Gastrocnemius medialis (tissue), 4 donors: ENCODE measurements around the gene TRIM46. TPM values are rescaled to one million over a fixed set of nuclear protein-coding genes. Genes with fewer than 3 reads are reported as not detected.

ENCODE experiments used
- ATAC-seq, 2 donors: fragments of 150-250 bp; one replicate each; pipeline ENCODE4 v1.9.1; 2016
- DNase-seq, 2 donors: peaks; one replicate each; pipeline ENCODE4 v3.0.0-alpha.2; 2019
- H3K27ac ChIP-seq, 4 donors: fragments of 200-600 bp; sonication (generic); 1 replicate in 1 of 4; 2 replicates in 3 of 4; pipeline ENCODE4 v1.5.1; 2016 to 2018; ENCODE audit warnings: mild to moderate bottlenecking in 2 of 4, moderate library complexity in 1 of 4
- H3K27me3 ChIP-seq, 3 donors: fragments of 200-600 bp; sonication (generic) in 2 of 3; 1 replicate in 1 of 3; 2 replicates in 2 of 3; pipeline versions ENCODE4 v1.5.1 to v1.6.0; 2016 to 2019; ENCODE audit warnings: mild to moderate bottlenecking in 1 of 3, moderate library complexity in 1 of 3
- H3K36me3 ChIP-seq, 2 donors: fragments of 200-600 bp; sonication (generic) in 1 of 2; one replicate each; pipeline ENCODE4 v1.5.1; 2017 to 2018
- H3K4me1 ChIP-seq, 2 donors: fragments of 200-600 bp; sonication (generic) in 1 of 2; one replicate each; pipeline ENCODE4 v1.5.1; 2016 to 2017; ENCODE audit warnings: mild to moderate bottlenecking in 2 of 2
- H3K4me3 ChIP-seq, 4 donors: fragments of 200-600 bp; sonication (generic) in 3 of 4; 1 replicate in 1 of 4; 2 replicates in 3 of 4; pipeline ENCODE4 v1.5.1; 2016 to 2019; ENCODE audit warnings: mild to moderate bottlenecking in 2 of 4
- H3K9me3 ChIP-seq, 3 donors: fragments of 200-600 bp; sonication (generic) in 2 of 3; 1 replicate in 1 of 3; 2 replicates in 2 of 3; pipeline ENCODE4 v1.5.1; 2016 to 2019
- CTCF ChIP-seq, 5 experiments: fragments of 450-650 bp in 3 of 5; fragments of 200-600 bp in 2 of 5; sonication (generic) in 2 of 5; IDR thresholded peaks in 4 of 5; conservative IDR thresholded peaks in 1 of 5; 1 replicate in 4 of 5; 2 replicates in 1 of 5; pipeline ENCODE4 v1.5.1; 2016 to 2019; ENCODE audit warnings: antibody characterized with exemption in 5 of 5, mild to moderate bottlenecking in 3 of 5, moderate library complexity in 3 of 5
- POLR2A ChIP-seq, 2 donors: fragments of 450-650 bp; IDR thresholded peaks; one replicate each; pipeline ENCODE4 v1.6.1; 2017; ENCODE audit warnings: antibody characterized with exemption in 2 of 2, mild to moderate bottlenecking in 2 of 2, moderate library complexity in 2 of 2
- in situ Hi-C, 4 donors: fragments of 200-750 bp; cut with MboI; loops; one replicate each; pipeline versions ENCODE4 v1.15.0 to v1.8.0; 2017; ENCODE audit warnings: low sequenced_read_pairs in 4 of 4
- intact Hi-C: fragments of 100-400 bp; cut with DNase I; formaldehyde crosslinking; loops from one replicate; pipeline ENCODE4 v1.15.1; 2023; ENCODE audit warnings: low total_unique reads
- total RNA-seq, 4 donors: library from RNA; depleted of rRNA; stranded (reverse); fragments of >200 nt; gene quantifications; one replicate each; pipeline versions ENCODE4 v1.1.0 to v1.2.3, GENCODE V29; 2016

TRIM46 gene
- total RNA-seq, 4 donors from 2014 or later: not detected

- Histone ChIP-seq H3K9me3 (no peaks in the 10 kb centered on the region), H3K4me1 (peaks cover 2 to 6% of the 10 kb centered on the region in 2 donors), H3K4me3 (no peak overlapping the region), H3K27me3 (peaks cover 15 to 20% (median 17%) of the 10 kb centered on the region in 3 donors), H3K27ac (no peak overlapping the region), H3K36me3 (no peaks in the 10 kb centered on the region)
- in situ Hi-C loops: no loop called here
- no peak for ATAC-seq
- no peak for DNase-seq
- TF ChIP-seq POLR2A (IDR thresholded peaks at IDR 0.05) (no peak), CTCF (IDR thresholded peaks at IDR 0.05 in 4 of 5, conservative IDR thresholded peaks at IDR 0.05 in 1 of 5) (no peak)
- intact Hi-C loops: no loop called here
Observed at GRCh38 chr1:155178441-155179111, 4.9 kb downstream of the TRIM46 start.

- in situ Hi-C loops (no loop called here), intact Hi-C loops (no loop called here)
- no peak overlapping the region for H3K4me3 ChIP-seq
- ATAC-seq (no peak), DNase-seq (no peak)
- no peaks in the 10 kb centered on the region for H3K36me3 ChIP-seq
- H3K27me3 ChIP-seq: peaks cover 7 to 12% (median 11%) of the 10 kb centered on the region in 3 donors
- H3K27ac ChIP-seq: no peak overlapping the region
- no peaks in the 10 kb centered on the region for H3K9me3 ChIP-seq
- H3K4me1 ChIP-seq: peaks cover 0 to under 1% of the 10 kb centered on the region in 2 donors
- TF ChIP-seq CTCF (IDR thresholded peaks at IDR 0.05 in 4 of 5, conservative IDR thresholded peaks at IDR 0.05 in 1 of 5) (no peak), POLR2A (IDR thresholded peaks at IDR 0.05) (no peak)
Observed at GRCh38 chr1:155179112-155180031, 5.7 kb downstream of the TRIM46 start.

GRCh38 chr1:155181371-155182051, 7.9 kb downstream of the TRIM46 start:
- H3K9me3 ChIP-seq: no peaks in the 10 kb centered on the region
- ATAC-seq: no peak
- H3K27ac ChIP-seq: no peak overlapping the region
- peaks cover 0 to 10% of the 10 kb centered on the region in 2 donors for H3K4me1 ChIP-seq
- TF ChIP-seq POLR2A (IDR thresholded peaks at IDR 0.05) (no peak), CTCF (IDR thresholded peaks at IDR 0.05 in 4 of 5, conservative IDR thresholded peaks at IDR 0.05 in 1 of 5) (no peak)
- H3K27me3 ChIP-seq: no peaks in the 10 kb centered on the region
- H3K4me3 ChIP-seq: no peak overlapping the region
- intact Hi-C loops (no loop called here), in situ Hi-C loops (no loop called here)
- no peaks in the 10 kb centered on the region for H3K36me3 ChIP-seq
- DNase-seq: no peak

- no peaks in the 10 kb centered on the region for H3K9me3 ChIP-seq
- no peaks in the 10 kb centered on the region for H3K36me3 ChIP-seq
- ATAC-seq (no peak), DNase-seq (no peak)
- no peak for TF ChIP-seq POLR2A (IDR thresholded peaks at IDR 0.05)
- no peak for TF ChIP-seq CTCF (IDR thresholded peaks at IDR 0.05 in 4 of 5, conservative IDR thresholded peaks at IDR 0.05 in 1 of 5)
- H3K27me3 ChIP-seq: no peaks in the 10 kb centered on the region
- peaks cover 0 to 10% of the 10 kb centered on the region in 2 donors for H3K4me1 ChIP-seq
- intact Hi-C loops (no loop called here), in situ Hi-C loops (no loop called here)
- no peak overlapping the region for H3K4me3 ChIP-seq
- H3K27ac ChIP-seq: no peak overlapping the region
Observed at GRCh38 chr1:155182052-155182550, 8.5 kb downstream of the TRIM46 start.
